Activated T-cell treated with anti-CD3 and anti-CD28 coated beads, Interleukin-2, amount 50 U/mL, for 1 hour (primary cell): ENCODE results near the gene C8G.
A peak's percentile ranks its signal among the peaks of the same experiment; 100 is the strongest.

Experiments used
- DNase-seq: peaks from one replicate; pipeline ENCODE4 v3.0.0-alpha.2; 2020

The C8G gene

GRCh38 chr9:136942881-136943230, 2.2 kb upstream of the C8G start:
- no peak for DNase-seq

DNA sequence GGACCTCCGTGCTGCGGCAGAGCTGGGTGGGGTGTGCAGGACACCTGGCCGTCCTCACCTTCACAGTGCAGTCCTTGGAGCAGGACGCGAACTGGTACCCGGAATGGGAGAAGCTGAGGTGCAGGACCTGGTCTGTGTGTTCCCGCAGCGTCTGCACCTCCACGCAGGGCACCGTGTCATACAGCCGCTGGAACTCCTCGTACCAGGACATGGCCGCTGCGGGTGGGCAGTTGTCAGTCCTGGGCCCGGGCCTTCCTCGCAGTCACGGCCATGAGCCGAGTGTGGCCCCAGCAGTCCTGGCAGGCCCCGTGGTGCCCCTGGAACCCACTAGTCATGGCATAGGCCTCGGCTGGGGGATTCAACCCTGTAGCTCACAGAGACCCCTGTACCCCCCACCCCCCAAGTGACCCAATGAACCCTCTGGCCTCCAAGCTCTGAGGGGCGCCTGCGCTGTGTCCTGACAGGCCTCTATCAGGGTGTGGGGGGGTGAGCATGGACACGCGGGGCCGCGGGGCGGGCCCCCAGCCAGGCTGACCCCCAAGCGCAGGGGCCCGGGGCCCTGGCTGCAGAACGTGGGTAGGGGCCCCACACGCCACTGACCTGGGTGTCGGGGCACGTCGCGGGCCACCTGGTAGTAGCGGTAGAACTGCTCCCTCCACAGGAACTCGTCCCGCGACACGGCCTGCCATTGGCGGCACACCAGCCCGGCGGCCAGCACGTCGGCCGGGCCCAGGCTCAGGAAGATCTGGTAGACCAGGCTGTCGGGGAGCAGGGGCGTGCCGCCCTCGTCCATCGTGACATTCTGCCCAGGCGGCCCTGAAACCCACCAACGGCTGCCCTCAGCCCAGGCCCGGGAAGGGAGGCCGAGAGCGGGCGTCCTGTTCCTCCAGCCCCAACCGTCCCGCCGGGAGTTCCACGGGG, 1.5 kb upstream of the C8G start:
- no peak for DNase-seq

- no peak for DNase-seq
Observed at GRCh38 chr9:136944212-136944518, 878 bp upstream of the C8G start.

DNA sequence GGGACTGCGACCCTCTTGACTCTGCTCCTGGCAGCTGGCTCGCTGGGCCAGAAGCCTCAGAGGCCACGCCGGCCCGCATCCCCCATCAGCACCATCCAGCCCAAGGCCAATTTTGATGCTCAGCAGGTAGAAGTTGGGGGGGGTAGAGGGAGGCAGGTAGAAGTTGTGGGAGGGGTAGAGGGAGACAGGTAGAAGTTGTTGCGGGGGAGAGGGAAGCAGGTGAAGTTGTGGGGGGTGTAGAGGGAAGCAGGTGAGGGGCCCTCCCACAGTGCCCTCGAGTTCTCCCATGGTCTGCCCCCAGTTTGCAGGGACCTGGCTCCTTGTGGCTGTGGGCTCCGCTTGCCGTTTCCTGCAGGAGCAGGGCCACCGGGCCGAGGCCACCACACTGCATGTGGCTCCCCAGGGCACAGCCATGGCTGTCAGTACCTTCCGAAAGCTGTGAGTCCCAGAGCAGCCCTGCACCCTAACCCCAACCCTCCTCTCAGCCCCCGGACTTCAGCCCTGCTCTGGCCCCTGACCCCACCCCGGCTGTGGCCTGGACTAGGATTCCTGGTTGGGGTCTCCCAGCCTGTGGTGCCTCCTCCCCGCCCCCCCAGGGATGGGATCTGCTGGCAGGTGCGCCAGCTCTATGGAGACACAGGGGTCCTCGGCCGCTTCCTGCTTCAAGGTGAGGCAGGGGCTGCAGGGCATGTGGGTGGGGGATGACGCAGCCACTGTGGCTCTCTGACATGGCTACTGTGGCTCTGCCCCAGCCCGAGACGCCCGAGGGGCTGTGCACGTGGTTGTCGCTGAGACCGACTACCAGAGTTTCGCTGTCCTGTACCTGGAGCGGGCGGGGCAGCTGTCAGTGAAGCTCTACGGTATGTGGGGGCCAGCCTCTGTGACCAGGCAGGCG, 537 bp downstream of the C8G start:
- DNase-seq = no peak

DNA sequence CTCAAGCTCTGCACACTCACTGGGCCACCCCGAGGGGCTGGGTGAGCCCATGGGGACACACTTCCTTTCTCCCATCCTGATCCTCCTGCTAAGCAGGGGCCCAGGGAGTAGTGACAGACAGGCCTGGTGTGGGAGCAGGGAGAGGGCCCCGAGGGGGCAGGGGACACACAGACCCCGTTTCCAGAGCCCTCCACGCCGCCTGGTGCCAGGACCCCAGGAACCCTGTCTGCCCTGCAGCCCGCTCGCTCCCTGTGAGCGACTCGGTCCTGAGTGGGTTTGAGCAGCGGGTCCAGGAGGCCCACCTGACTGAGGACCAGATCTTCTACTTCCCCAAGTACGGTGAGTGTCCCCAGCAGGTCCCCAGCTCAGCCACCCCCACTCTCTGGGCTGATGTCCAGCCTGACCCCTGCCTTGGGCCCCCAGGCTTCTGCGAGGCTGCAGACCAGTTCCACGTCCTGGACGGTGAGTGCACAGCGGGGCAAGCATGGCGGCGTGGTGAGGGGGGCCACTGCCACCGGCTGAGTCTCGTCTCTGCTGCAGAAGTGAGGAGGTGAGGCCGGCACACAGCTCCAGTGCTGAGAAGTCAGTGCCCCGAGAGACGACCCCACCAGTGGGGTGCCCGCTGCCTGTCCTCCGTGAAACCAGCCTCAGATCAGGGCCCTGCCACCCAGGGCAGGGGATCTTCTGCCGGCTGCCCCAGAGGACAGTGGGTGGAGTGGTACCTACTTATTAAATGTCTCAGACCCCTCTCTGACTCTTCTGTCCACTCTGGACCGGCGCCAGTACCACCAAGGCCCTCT, 1.4 kb downstream of the C8G start:
- DNase-seq = no peak

DNA sequence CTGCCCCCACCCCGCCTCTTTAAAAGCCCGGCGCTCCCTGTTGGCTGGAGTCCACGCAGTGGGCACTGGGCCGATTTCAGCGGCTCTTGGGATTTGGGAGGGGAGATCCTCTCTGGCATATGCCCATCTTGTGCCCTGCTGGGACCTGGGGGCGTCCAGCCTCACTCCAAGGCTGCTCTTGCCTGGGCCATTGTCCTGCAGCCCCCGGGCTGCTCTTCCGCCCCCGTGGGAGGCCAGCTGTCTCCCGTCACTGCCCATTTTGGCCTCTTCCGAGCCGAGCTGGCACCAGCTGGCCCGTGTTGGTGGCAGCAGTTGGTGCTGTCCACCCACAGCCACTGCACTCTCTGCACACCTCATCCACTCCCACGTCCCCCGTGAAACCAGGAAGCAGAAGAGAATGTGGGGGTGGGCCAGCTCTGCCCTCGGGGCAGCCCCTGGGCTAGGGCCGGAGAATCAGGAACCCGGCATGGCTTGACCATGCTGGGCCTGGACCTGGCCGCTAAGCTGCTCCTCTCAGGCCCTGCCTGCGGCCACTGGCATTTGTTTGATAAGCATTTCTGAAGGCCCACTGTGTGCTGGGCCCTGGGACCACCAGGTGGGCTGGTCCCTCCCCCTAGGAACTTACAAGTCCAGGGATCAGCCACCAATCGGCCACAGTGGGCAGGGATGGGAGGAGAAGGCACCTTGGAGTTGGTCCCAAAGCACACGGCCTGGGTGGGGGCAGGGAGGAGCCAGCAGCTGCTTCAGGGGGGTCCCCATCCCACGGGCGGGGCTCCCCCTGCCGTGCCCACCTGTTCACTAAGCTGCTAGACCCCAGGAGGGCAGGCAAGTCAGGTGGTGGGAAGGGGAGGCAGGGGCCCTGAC, 2.2 kb downstream of the C8G start:
- DNase-seq = no peak

- no peak for DNase-seq
Observed at GRCh38 chr9:136947955-136948510, 3.0 kb downstream of the C8G start.

GRCh38 chr9:136949239-136949816, 4.3 kb downstream of the C8G start:
- DNase-seq = no peak

- peak; percentile 97 for DNase-seq
Observed at GRCh38 chr9:136949817-136950655, 5.0 kb downstream of the C8G start.

GRCh38 chr9:136950656-136951276, 5.7 kb downstream of the C8G start:
- no peak for DNase-seq

- DNase-seq = no peak
Observed at GRCh38 chr9:136951541-136952320, 6.7 kb downstream of the C8G start, which contains the start of gene LCN12. Gene LCN12 (plus strand): TSS chr9:136952273. CDS start chr9:136952328, 55 bp downstream.

DNA sequence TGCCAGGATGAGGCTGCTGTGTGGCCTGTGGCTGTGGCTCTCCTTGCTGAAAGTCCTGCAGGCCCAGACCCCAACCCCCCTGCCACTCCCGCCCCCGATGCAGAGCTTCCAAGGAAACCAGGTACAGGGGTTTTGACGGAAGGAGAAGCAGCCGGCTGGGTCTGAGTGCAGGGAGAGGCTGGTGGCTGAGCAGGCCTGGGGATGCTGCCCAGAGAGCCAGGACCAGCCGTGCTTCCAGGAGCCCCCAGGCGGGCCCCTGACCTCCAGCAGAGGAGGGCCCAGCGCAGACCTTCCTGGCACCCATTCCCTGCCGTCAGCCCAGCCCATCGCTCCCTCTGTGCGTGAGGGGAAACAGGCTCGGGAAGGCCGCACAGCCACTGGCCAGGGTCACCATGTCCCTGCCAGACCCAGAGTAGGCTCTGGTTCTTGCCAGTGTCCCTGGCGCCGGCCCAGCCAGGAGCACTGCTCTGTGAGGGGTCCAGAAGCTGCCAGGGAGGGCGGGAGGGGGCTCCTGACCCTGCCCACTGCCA, 7.3 kb downstream of the C8G start:
- DNase-seq = no peak

DNA sequence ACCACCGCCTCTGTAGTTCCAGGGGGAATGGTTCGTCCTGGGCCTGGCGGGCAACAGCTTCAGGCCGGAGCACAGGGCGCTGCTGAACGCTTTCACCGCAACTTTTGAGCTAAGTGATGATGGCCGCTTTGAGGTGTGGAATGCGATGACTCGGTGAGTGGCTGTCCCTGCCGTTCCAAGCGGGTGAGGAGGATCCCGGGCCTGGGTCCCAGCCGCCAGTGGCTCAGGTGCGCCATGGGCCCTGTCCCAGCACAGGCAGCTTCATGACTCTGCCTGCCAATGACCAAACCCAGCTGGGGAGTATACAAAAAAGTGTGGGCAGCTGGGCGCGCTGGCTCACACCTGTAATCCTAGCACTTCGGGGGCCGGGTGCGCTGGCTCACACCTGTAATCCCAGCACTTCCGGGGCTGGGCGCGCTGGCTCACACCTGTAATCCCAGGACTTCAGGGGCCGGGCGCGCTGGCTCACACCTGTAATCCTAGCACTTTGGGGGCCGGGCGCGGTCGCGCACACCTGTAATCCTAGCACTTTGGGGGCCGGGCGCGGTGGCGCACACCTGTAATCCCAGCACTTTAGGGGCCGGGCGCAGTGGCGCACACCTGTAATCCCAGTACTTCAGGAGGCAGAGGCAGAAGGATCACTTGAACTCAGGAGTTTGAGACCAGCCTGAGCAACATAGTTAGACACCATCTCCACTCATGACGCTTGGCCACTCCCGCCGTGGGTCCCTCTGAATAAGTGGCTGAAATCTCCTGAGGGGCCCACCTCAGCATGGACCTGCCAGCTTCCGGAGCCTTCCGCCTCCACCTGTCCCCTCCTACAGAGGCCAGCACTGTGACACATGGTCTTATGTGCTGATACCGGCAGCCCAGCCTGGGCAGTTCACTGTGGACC, 8.1 kb downstream of the C8G start:
- DNase-seq = no peak

DNA sequence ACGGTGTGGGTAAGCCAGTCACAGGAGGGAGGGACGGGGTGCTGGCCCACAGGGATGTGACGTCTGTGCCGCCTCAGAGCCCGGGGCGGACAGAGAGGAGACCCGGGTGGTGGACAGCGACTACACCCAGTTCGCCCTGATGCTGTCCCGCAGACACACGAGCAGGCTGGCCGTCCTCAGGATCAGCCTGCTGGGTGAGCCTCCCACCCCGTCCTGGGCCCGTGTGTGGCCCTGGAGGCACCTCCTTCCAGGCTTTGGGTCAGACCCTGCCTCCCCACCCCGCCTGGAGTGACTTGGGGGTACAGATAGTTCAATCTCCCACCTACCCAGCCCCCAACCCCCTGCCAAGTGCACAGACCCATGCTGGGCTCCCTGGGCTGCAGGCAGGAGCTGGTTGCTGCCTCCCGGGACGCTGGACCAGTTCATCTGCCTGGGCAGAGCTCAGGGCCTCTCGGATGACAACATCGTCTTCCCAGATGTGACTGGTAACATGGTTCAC, 8.8 kb downstream of the C8G start:
- no peak for DNase-seq

- no peak for DNase-seq
Observed at GRCh38 chr9:136954270-136955083, 9.4 kb downstream of the C8G start.

DNA sequence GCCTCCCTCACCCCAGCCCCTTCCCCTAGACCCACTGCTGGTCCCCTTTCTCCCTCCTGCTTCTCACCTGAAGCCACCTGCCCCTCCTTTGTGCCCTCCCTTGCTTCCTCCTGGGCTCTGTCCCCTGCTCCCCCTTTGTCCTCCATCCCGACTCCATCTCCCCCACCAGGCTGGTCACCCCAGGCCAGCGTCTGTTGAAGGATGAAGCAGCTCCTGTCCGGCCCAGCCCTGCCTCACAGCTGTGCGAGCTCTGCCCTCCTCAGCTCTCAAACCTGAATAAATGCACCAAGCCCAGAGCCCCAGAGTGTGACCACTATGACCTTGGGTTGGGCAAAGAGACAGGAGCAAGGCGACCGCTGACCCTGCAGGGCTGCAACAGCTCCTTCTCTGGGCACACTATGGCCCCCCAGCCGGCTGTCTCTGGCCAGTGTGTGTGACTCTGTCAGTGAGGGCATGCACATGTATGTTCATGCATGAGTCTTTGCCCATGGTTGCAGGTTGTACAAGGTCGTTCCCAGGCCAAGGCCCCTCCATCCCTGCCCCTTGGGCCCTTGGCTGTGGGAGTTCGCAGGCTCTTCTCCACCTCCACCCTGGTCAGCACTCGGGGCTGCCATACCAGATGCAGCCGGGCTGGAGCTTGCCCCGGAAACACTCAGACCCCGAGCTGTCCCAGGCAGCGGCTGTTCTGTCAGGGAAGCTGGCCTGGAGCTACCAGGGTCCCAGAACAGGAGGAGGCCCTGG, 10.3 kb downstream of the C8G start:
- no peak for DNase-seq
